ENCODE results near the gene KISS1.
A peak's percentile ranks its signal among the peaks of the same experiment; 100 is the strongest.

KISS1 gene

GRCh38 chr1:204153667-204154066 is 42.6 kb downstream of the KISS1 start:
- DNase-seq, result no peak

- DNase-seq, result no peak
These were observed 43.8 kb downstream of the KISS1 start for GRCh38 chr1:204152310-204153044.

GRCh38 chr1:204151552-204152309 is 44.6 kb downstream of the KISS1 start, which contains the start of gene ETNK2:
ETNK2 (minus strand) TSS chr1:204152044; CDS start chr1:204151852, 192 bp downstream.
- peak; percentile 75 for DNase-seq

- DNase-seq, result no peak
These were observed 45.4 kb downstream of the KISS1 start for GRCh38 chr1:204150702-204151551.

GRCh38 chr1:204149635-204150565 is 46.4 kb downstream of the KISS1 start:
- no peak for DNase-seq

GRCh38 chr1:204149107-204149506 is 47.2 kb downstream of the KISS1 start:
- DNase-seq, result no peak

- no peak for DNase-seq
These were observed 48.6 kb downstream of the KISS1 start for GRCh38 chr1:204147406-204148383.

GRCh38 chr1:204146965-204147364 is 49.3 kb downstream of the KISS1 start:
- DNase-seq, result no peak

GRCh38 chr1:204146309-204146708 is 50.0 kb downstream of the KISS1 start:
- DNase-seq, result no peak

GRCh38 chr1:204145033-204145504 is 51.2 kb downstream of the KISS1 start:
- no peak for DNase-seq

GRCh38 chr1:204143276-204144041 is 52.8 kb downstream of the KISS1 start:
- no peak for DNase-seq

- DNase-seq, result no peak
These were observed 54.0 kb downstream of the KISS1 start for GRCh38 chr1:204142032-204142974.

- DNase-seq, result no peak
These were observed 55.2 kb downstream of the KISS1 start for GRCh38 chr1:204141131-204141530.
